Measurements from ENCODE around the gene CYGB. TPM values are rescaled to one million over a fixed set of nuclear protein-coding genes. Genes with fewer than 3 reads are reported as not detected.

Gene CYGB
- total RNA-seq, 1 experiment from 2014 or later = 0.56 TPM

GRCh38 chr17:76491271-76492122, 46.0 kb downstream of the CYGB start:
- ChIA-PET POLR2A (ENCODE audit: low non-redundant PET) (no interaction called here), CTCF (no interaction called here)
- intact Hi-C loops (cut with micrococcal nuclease; ENCODE audit: unreplicated experiment) = no loop called here
- Histone ChIP-seq H3K4me3 (ENCODE audit: low read depth, low read length, poor library complexity, severe bottlenecking) (no peak overlapping the region), H3K9me3 (ENCODE audit: low read depth, low read length, poor library complexity, severe bottlenecking) (no peaks in the 10 kb centered on the region), H3K27ac (ENCODE audit: low read depth, low read length, poor library complexity, severe bottlenecking) (no peak overlapping the region), H3K36me3 (ENCODE audit: insufficient read depth, low read length, poor library complexity, severe bottlenecking) (no peaks in the 10 kb centered on the region), H3K27me3 (replicated peaks; ENCODE audit: insufficient read depth, low read depth, low read length, poor library complexity) (no peaks in the 10 kb centered on the region), H3K4me1 (ENCODE audit: insufficient read depth, low read length, poor library complexity, severe bottlenecking) (peaks cover 25% of the 10 kb centered on the region)
- no peak for DNase-seq (ENCODE audit: low spot score)
- no TSS peak for BruUV-seq (replicated peaks)
- no peak for TF ChIP-seq EZH2 (IDR thresholded peaks at IDR 0.05; ENCODE audit: borderline replicate concordance, low read depth, low read length, poor library complexity, severe bottlenecking)
- no peak for TF ChIP-seq CTCF (conservative IDR thresholded peaks at IDR 0.05; ENCODE audit: low read depth, low read length)

- H3K4me1 ChIP-seq (ENCODE audit: insufficient read depth, low read length, poor library complexity, severe bottlenecking) = peaks cover 16% of the 10 kb centered on the region
- H3K27ac ChIP-seq (ENCODE audit: low read depth, low read length, poor library complexity, severe bottlenecking) = no peak overlapping the region
- H3K4me3 ChIP-seq (ENCODE audit: low read depth, low read length, poor library complexity, severe bottlenecking) = no peak overlapping the region
- no peaks in the 10 kb centered on the region for H3K36me3 ChIP-seq (ENCODE audit: insufficient read depth, low read length, poor library complexity, severe bottlenecking)
- ChIA-PET CTCF (no interaction called here), POLR2A (ENCODE audit: low non-redundant PET) (no interaction called here)
- H3K9me3 ChIP-seq (ENCODE audit: low read depth, low read length, poor library complexity, severe bottlenecking) = no peaks in the 10 kb centered on the region
- intact Hi-C loops (cut with micrococcal nuclease; ENCODE audit: unreplicated experiment) = no loop called here
- TF ChIP-seq CTCF (conservative IDR thresholded peaks at IDR 0.05; ENCODE audit: low read depth, low read length) = no peak
- no peak for TF ChIP-seq EZH2 (IDR thresholded peaks at IDR 0.05; ENCODE audit: borderline replicate concordance, low read depth, low read length, poor library complexity, severe bottlenecking)
- H3K27me3 ChIP-seq (replicated peaks; ENCODE audit: insufficient read depth, low read depth, low read length, poor library complexity) = no peaks in the 10 kb centered on the region
- no TSS peak for BruUV-seq (replicated peaks)
- no peak for DNase-seq (ENCODE audit: low spot score)
Observed at GRCh38 chr17:76490112-76490710, 47.3 kb downstream of the CYGB start.

- POLR2A ChIA-PET (ENCODE audit: low non-redundant PET) = no interaction called here
Observed at GRCh38 chr17:76487451-76488192, 49.9 kb downstream of the CYGB start.

More at GRCh38 chr17:76487451-76488192, 49.9 kb downstream of the CYGB start:
- no TSS peak for BruUV-seq (replicated peaks)
- Histone ChIP-seq H3K4me3 (ENCODE audit: low read depth, low read length, poor library complexity, severe bottlenecking) (no peak overlapping the region), H3K27me3 (replicated peaks; ENCODE audit: insufficient read depth, low read depth, low read length, poor library complexity) (no peaks in the 10 kb centered on the region), H3K36me3 (ENCODE audit: insufficient read depth, low read length, poor library complexity, severe bottlenecking) (no peaks in the 10 kb centered on the region), H3K9me3 (ENCODE audit: low read depth, low read length, poor library complexity, severe bottlenecking) (no peaks in the 10 kb centered on the region), H3K27ac (ENCODE audit: low read depth, low read length, poor library complexity, severe bottlenecking) (no peak overlapping the region), H3K4me1 (ENCODE audit: insufficient read depth, low read length, poor library complexity, severe bottlenecking) (peaks cover 4% of the 10 kb centered on the region)
- no peak for TF ChIP-seq EZH2 (IDR thresholded peaks at IDR 0.05; ENCODE audit: borderline replicate concordance, low read depth, low read length, poor library complexity, severe bottlenecking)
- TF ChIP-seq CTCF (conservative IDR thresholded peaks at IDR 0.05; ENCODE audit: low read depth, low read length) = no peak
- intact Hi-C loops (cut with micrococcal nuclease; ENCODE audit: unreplicated experiment) = no loop called here
- CTCF ChIA-PET = no interaction called here
- no peak for DNase-seq (ENCODE audit: low spot score)

Measured in A673 (cell line).